DND-41 (cell line): ENCODE data around the gene VPS54.

Source experiments
- ATAC-seq: fragments of 200-7000 bp; cut with Tn5 transposase; 3 replicates; pipeline ENCODE4 v1.9.1; 2021; ENCODE audit warnings: low read depth; ENCODE audit not compliant: insufficient read depth
- DNase-seq: peaks from one replicate; pipeline ENCODE4 v3.0.0-alpha.2; 2020
- H2AFZ ChIP-seq: 2 replicates; pipeline ENCODE4 v1.6.0; 2012; ENCODE audit warnings: low read depth, low read length
- H3K27ac ChIP-seq: 2 replicates; pipeline ENCODE4 v1.5.1; 2012; ENCODE audit warnings: low read length, inconsistent platforms
- H3K27me3 ChIP-seq: fragments of 200-600 bp; sonication (generic); 2 replicates; pipeline ENCODE4 v1.6.0; 2012; ENCODE audit warnings: low read length, mild to moderate bottlenecking, inconsistent platforms; ENCODE audit not compliant: insufficient read depth, poor library complexity
- H3K36me3 ChIP-seq: 2 replicates; pipeline ENCODE4 v1.5.1; 2012; ENCODE audit warnings: low read length, inconsistent platforms; ENCODE audit not compliant: insufficient read depth
- H3K4me1 ChIP-seq: 2 replicates; pipeline ENCODE4 v1.5.1; 2012; ENCODE audit warnings: mild to moderate bottlenecking, low read length; ENCODE audit not compliant: insufficient read depth
- H3K4me2 ChIP-seq: 2 replicates; pipeline ENCODE4 v1.6.0; 2012; ENCODE audit warnings: mild to moderate bottlenecking, moderate library complexity, low read length, inconsistent platforms; ENCODE audit not compliant: insufficient read depth
- H3K4me3 ChIP-seq, 2 experiments: fragments of 200-600 bp in 1 of 2; shearing (Covaris generic) in 1 of 2; 2 replicates each; pipeline ENCODE4 v1.5.1; 2012 to 2016; ENCODE audit warnings: inconsistent platforms in 2 of 2, low read length in 2 of 2, mild to moderate bottlenecking in 2 of 2, low read depth in 1 of 2, moderate library complexity in 1 of 2
- H3K79me2 ChIP-seq: 2 replicates; pipeline ENCODE4 v1.6.0; 2012; ENCODE audit warnings: low read length, inconsistent platforms; ENCODE audit not compliant: insufficient read depth
- H3K9ac ChIP-seq: 2 replicates; pipeline ENCODE4 v1.6.0; 2012; ENCODE audit warnings: low read depth, mild to moderate bottlenecking, inconsistent platforms, low read length, moderate library complexity
- H3K9me3 ChIP-seq: 2 replicates; pipeline ENCODE4 v1.5.1; 2012; ENCODE audit warnings: low read length, moderate library complexity, mild to moderate bottlenecking, inconsistent platforms; ENCODE audit not compliant: insufficient read depth, severe bottlenecking
- H4K20me1 ChIP-seq: 2 replicates; pipeline ENCODE4 v1.6.0; 2012; ENCODE audit warnings: low read length; ENCODE audit not compliant: insufficient read depth
- CTCF ChIP-seq: IDR thresholded peaks from 2 replicates; pipeline ENCODE4 v1.5.1; 2012; ENCODE audit warnings: borderline replicate concordance, low read length, moderate library complexity, mild to moderate bottlenecking; ENCODE audit not compliant: poor library complexity, severe bottlenecking; ENCODE audit errors: extremely low read depth
- EZH2 ChIP-seq: IDR thresholded peaks from 3 replicates; pipeline ENCODE4 v1.6.1; 2012; ENCODE audit warnings: borderline replicate concordance, low read depth, mild to moderate bottlenecking, moderate library complexity, low read length, inconsistent platforms; ENCODE audit not compliant: severe bottlenecking

The VPS54 gene

GRCh38 chr2:64013053-64013452 is 6.2 kb downstream of the VPS54 start:
- Histone ChIP-seq H4K20me1 (peaks cover 6% of the 10 kb centered on the region; the same call in 1 of the 2 replicates), H3K79me2 (peaks cover 90% of the 10 kb centered on the region), H3K9me3 (no peaks in the 10 kb centered on the region), H3K36me3 (no peaks in the 10 kb centered on the region; the same call in 1 of the 2 replicates), H3K27me3 (no peaks in the 10 kb centered on the region), H3K27ac (no peak overlapping the region), H3K4me2 (no peak overlapping the region), H3K4me1 (peaks cover 21% of the 10 kb centered on the region), H2AFZ (no peak overlapping the region), H3K9ac (no peak overlapping the region), H3K4me3 (no peak overlapping the region)
- ATAC-seq (no peak), DNase-seq (no peak)
- TF ChIP-seq CTCF (no peak), EZH2 (no peak)

DNA sequence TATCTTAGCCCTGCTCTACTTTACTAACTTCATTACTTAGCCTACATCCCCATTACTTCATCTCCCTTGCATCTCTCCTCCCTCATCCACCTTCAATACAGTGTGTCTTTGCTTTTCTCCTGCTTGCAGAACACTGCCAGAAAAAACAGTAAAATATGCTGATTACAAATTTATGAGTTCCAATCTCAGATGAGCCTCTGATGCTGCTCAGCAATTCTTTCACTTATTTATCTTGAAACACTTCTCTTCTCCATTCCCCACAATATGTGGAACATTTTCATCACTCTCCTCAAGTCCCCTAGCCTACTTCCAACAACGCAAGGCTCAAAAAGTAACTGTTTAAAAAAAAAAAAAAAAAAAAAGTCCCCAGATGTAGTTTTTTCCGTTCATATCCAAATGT is 7.1 kb downstream of the VPS54 start:
- H3K9me3 ChIP-seq, result no peaks in the 10 kb centered on the region
- H3K4me2 ChIP-seq, result no peak overlapping the region
- H3K4me1 ChIP-seq, result peaks cover 12% of the 10 kb centered on the region; the same call in 1 of the 2 replicates
- no peaks in the 10 kb centered on the region for H3K27me3 ChIP-seq
- no peak overlapping the region for H3K4me3 ChIP-seq
- no peak overlapping the region for H2AFZ ChIP-seq
- DNase-seq, result no peak
- no peaks in the 10 kb centered on the region; the same call in 1 of the 2 replicates for H3K36me3 ChIP-seq
- no peak overlapping the region for H3K9ac ChIP-seq
- peaks cover 87% of the 10 kb centered on the region for H3K79me2 ChIP-seq
- H4K20me1 ChIP-seq, result peaks cover 6% of the 10 kb centered on the region; the same call in 1 of the 2 replicates
- TF ChIP-seq CTCF (no peak), EZH2 (no peak)
- no peak overlapping the region for H3K27ac ChIP-seq
- ATAC-seq, result no peak

- Histone ChIP-seq H3K27ac (no peak overlapping the region), H4K20me1 (peaks cover 3% of the 10 kb centered on the region; the same call in 1 of the 2 replicates), H3K79me2 (peaks cover 72% of the 10 kb centered on the region), H2AFZ (no peak overlapping the region), H3K4me1 (no peaks in the 10 kb centered on the region), H3K27me3 (no peaks in the 10 kb centered on the region), H3K4me3 (no peak overlapping the region), H3K36me3 (no peaks in the 10 kb centered on the region; the same call in 1 of the 2 replicates), H3K9ac (no peak overlapping the region), H3K4me2 (no peak overlapping the region), H3K9me3 (no peaks in the 10 kb centered on the region)
- no peak for ATAC-seq
- TF ChIP-seq EZH2, result no peak
- TF ChIP-seq CTCF, result no peak
- no peak for DNase-seq
These were observed 10.7 kb downstream of the VPS54 start for GRCh38 chr2:64008434-64009009.
